Neural cell (in vitro differentiated cells): ENCODE results near the gene ERC2. TPM values are rescaled to one million over a fixed set of nuclear protein-coding genes. Genes with fewer than 3 reads are reported as not detected.

Experiments used
- H2AFZ ChIP-seq: fragments of 200-600, 300-800 bp; sonication (generic), shearing (Covaris generic); 2 replicates; pipeline ENCODE4 v1.6.0; 2014; ENCODE audit warnings: low read depth, mild to moderate bottlenecking, antibody characterized with exemption, low read length, moderate library complexity
- H3F3A ChIP-seq: fragments of 200-600 bp; shearing (Covaris generic); 2 replicates; pipeline ENCODE4 v1.6.1; 2016; ENCODE audit warnings: mild to moderate bottlenecking, moderate library complexity, mixed read lengths, antibody characterized with exemption, low read length; ENCODE audit not compliant: insufficient read depth, poor library complexity, severe bottlenecking
- H3K27ac ChIP-seq: fragments of 200-600, 300-800 bp; sonication (generic), shearing (Covaris generic); 2 replicates; pipeline ENCODE4 v1.5.1; 2014; ENCODE audit warnings: mild to moderate bottlenecking, low read length, moderate library complexity
- H3K27me3 ChIP-seq: fragments of 300-800, 200-600 bp; sonication (generic), shearing (Covaris generic); 2 replicates; pipeline ENCODE4 v1.6.0; 2014; ENCODE audit warnings: mild to moderate bottlenecking, low read depth, low read length, moderate library complexity; ENCODE audit not compliant: insufficient read depth
- H3K36me3 ChIP-seq: fragments of 300-800, 200-600 bp; sonication (generic), shearing (Covaris generic); 2 replicates; pipeline ENCODE4 v1.5.1; 2014; ENCODE audit warnings: mild to moderate bottlenecking, antibody characterized with exemption, low read length, moderate library complexity; ENCODE audit not compliant: insufficient read depth
- H3K4me2 ChIP-seq: fragments of 300-800, 200-600 bp; sonication (generic), shearing (Covaris generic); 2 replicates; pipeline ENCODE4 v1.6.0; 2014; ENCODE audit warnings: mild to moderate bottlenecking, low read length
- H3K4me3 ChIP-seq: fragments of 300-800, 200-600 bp; sonication (generic), shearing (Covaris generic); 2 replicates; pipeline ENCODE4 v1.5.1; 2014; ENCODE audit warnings: mild to moderate bottlenecking, low read length, moderate library complexity
- H3K79me2 ChIP-seq: fragments of 200-600 bp; shearing (Covaris generic); replicated peaks from 2 replicates; pipeline ENCODE4 v1.6.0; 2014; ENCODE audit warnings: mild to moderate bottlenecking, low read length, moderate library complexity; ENCODE audit not compliant: insufficient read depth
- H3K9ac ChIP-seq: fragments of 300-800, 200-600 bp; sonication (generic), shearing (Covaris generic); 2 replicates; pipeline ENCODE4 v1.6.1; 2016; ENCODE audit warnings: mild to moderate bottlenecking, low read length, mixed read lengths
- H3K9me2 ChIP-seq: fragments of 200-600 bp; shearing (Covaris generic); 2 replicates; pipeline ENCODE4 v1.6.1; 2016; ENCODE audit warnings: mild to moderate bottlenecking, low read length, mixed read lengths; ENCODE audit not compliant: insufficient read depth
- H3K9me3 ChIP-seq: fragments of 200-600, 300-800 bp; sonication (generic), shearing (Covaris generic); 2 replicates; pipeline ENCODE4 v1.6.1; 2016; ENCODE audit warnings: mild to moderate bottlenecking, mixed run types, low read length, moderate library complexity, mixed read lengths
- H4K20me1 ChIP-seq: fragments of 200-600 bp; shearing (Covaris generic); 2 replicates; pipeline ENCODE4 v1.6.1; 2016; ENCODE audit warnings: mild to moderate bottlenecking, mixed run types; ENCODE audit not compliant: insufficient read depth
- CTCF ChIP-seq: fragments of 450-650 bp; IDR thresholded peaks from 2 replicates; pipeline ENCODE4 v1.5.1; 2014; ENCODE audit warnings: antibody characterized with exemption, mild to moderate bottlenecking, moderate library complexity; ENCODE audit not compliant: poor library complexity, severe bottlenecking
- EP300 ChIP-seq: fragments of 450-650 bp; conservative IDR thresholded peaks from 2 replicates; pipeline ENCODE4 v1.6.1; 2014; ENCODE audit warnings: antibody characterized with exemption, mild to moderate bottlenecking, moderate library complexity; ENCODE audit not compliant: poor library complexity, severe bottlenecking
- EZH2 ChIP-seq: fragments of 200-600, 300-800 bp; shearing (Covaris generic), sonication (generic); IDR thresholded peaks from 2 replicates; pipeline ENCODE4 v1.6.1; 2014; ENCODE audit warnings: antibody characterized with exemption, low read length, borderline replicate concordance, mild to moderate bottlenecking; ENCODE audit not compliant: insufficient read depth, poor library complexity, severe bottlenecking
- MXI1 ChIP-seq: fragments of 450-650 bp; conservative IDR thresholded peaks from 2 replicates; pipeline ENCODE4 v1.6.1; 2014; ENCODE audit warnings: antibody characterized with exemption, mild to moderate bottlenecking; ENCODE audit not compliant: poor library complexity, severe bottlenecking
- POLR2AphosphoS5 ChIP-seq: IDR thresholded peaks from 2 replicates; pipeline ENCODE4 v1.6.1; 2012
- RAD21 ChIP-seq: fragments of 450-650 bp; conservative IDR thresholded peaks from 2 replicates; pipeline ENCODE4 v1.6.1; 2014; ENCODE audit warnings: antibody characterized with exemption, mild to moderate bottlenecking, moderate library complexity
- REST ChIP-seq: IDR thresholded peaks from 2 replicates; pipeline ENCODE4 v1.6.1; 2012; ENCODE audit warnings: borderline replicate concordance
- SMC3 ChIP-seq: fragments of 450-650 bp; conservative IDR thresholded peaks from 2 replicates; pipeline ENCODE4 v1.6.1; 2014; ENCODE audit warnings: antibody characterized with exemption, mild to moderate bottlenecking, moderate library complexity; ENCODE audit not compliant: poor library complexity
- TAF1 ChIP-seq: IDR thresholded peaks from 2 replicates; pipeline ENCODE4 v1.6.1; 2012; ENCODE audit warnings: low read depth
- polyA plus RNA-seq: library from polyadenylated mRNA; depleted of rRNA; stranded (reverse); fragments of >200 nt; gene quantifications from 2 replicates; pipeline ENCODE4 v1.2.3, GENCODE V29; 2014

Gene ERC2
- polyA plus RNA-seq, 1 donor from 2014 or later: 60.4 TPM

- H3K79me2 ChIP-seq: no peaks in the 10 kb centered on the region
- H3K9me3 ChIP-seq: peaks cover 5% of the 10 kb centered on the region
- H3F3A ChIP-seq: no peaks in the 10 kb centered on the region
- H3K27ac ChIP-seq: no peak overlapping the region
- H3K4me2 ChIP-seq: no peak overlapping the region
- H3K27me3 ChIP-seq: no peaks in the 10 kb centered on the region
- H3K9ac ChIP-seq: no peak overlapping the region
- H3K36me3 ChIP-seq: no peaks in the 10 kb centered on the region
- no peak overlapping the region for H2AFZ ChIP-seq
- H3K4me3 ChIP-seq: no peak overlapping the region
- no peak for TF ChIP-seq MXI1
- TF ChIP-seq EP300: no peak
- no peak for TF ChIP-seq REST
- no peak for TF ChIP-seq RAD21
- no peak for TF ChIP-seq POLR2AphosphoS5
- TF ChIP-seq CTCF: no peak
- TF ChIP-seq EZH2: no peak
- TF ChIP-seq TAF1: no peak
- no peak for TF ChIP-seq SMC3
- no peaks in the 10 kb centered on the region for H4K20me1 ChIP-seq
- H3K9me2 ChIP-seq: no peaks in the 10 kb centered on the region
Observed at GRCh38 chr3:56302417-56302816, 165.8 kb downstream of the ERC2 start.

GRCh38 chr3:56297281-56297840 is 170.9 kb downstream of the ERC2 start:
- Histone ChIP-seq H3K4me2 (no peak overlapping the region), H3K4me3 (no peak overlapping the region), H3K9ac (no peak overlapping the region), H2AFZ (no peak overlapping the region), H3K27ac (no peak overlapping the region), H3F3A (no peaks in the 10 kb centered on the region), H3K9me2 (no peaks in the 10 kb centered on the region), H3K27me3 (no peaks in the 10 kb centered on the region), H3K36me3 (no peaks in the 10 kb centered on the region), H4K20me1 (no peaks in the 10 kb centered on the region), H3K79me2 (no peaks in the 10 kb centered on the region), H3K9me3 (peaks cover 5% of the 10 kb centered on the region)
- no peak for TF ChIP-seq MXI1
- no peak for TF ChIP-seq EP300
- no peak for TF ChIP-seq RAD21
- TF ChIP-seq CTCF: no peak
- no peak for TF ChIP-seq SMC3
- TF ChIP-seq REST: no peak
- no peak for TF ChIP-seq EZH2
- no peak for TF ChIP-seq TAF1
- TF ChIP-seq POLR2AphosphoS5: no peak
